GM12891 (cell line): Measurements from ENCODE around the gene DMXL2.

Source experiments
- POLR2A ChIP-seq: IDR thresholded peaks from 2 replicates; pipeline ENCODE4 v1.6.1; 2011; ENCODE audit warnings: low read depth, low read length, control low read depth
- POLR2AphosphoS5 ChIP-seq: IDR thresholded peaks from 2 replicates; pipeline ENCODE4 v1.6.1; 2011; ENCODE audit warnings: low read depth, low read length, control low read depth
- TAF1 ChIP-seq: IDR thresholded peaks from 2 replicates; pipeline ENCODE4 v1.6.1; 2011; ENCODE audit warnings: low read depth, low read length, control low read depth

- TF ChIP-seq POLR2A = no peak
- no peak for TF ChIP-seq TAF1
- TF ChIP-seq POLR2AphosphoS5 = no peak
These were observed 152.1 kb downstream of the DMXL2 start for GRCh38 chr15:51470512-51470911.
